ENCODE results near the gene ASCL5.

The ASCL5 gene

DNA sequence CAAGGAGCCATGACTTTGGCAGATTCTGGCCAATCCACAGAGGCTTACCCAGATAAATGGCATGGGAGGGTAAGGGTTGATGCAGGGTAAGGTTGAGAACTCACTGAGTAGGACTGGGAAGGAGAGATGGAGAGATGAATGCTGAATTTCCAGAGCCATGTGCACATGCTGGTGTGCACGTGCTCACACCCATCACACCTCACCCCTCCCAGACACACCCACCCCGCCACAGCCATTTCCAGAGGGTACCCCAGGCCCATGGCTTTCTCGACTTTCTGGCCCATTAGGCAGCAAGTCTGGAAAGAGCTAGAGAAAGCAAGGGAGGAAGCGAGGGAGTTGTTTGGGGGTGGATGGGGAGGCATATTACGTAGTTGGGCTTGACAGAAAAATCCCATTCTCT, 16.4 kb downstream of the ASCL5 start:
- no peak overlapping the region for H2AFZ ChIP-seq (ENCODE audit: low read depth, low read length)
- no peak for ATAC-seq (ENCODE audit: insufficient read depth, low read depth)
- no peaks in the 10 kb centered on the region for H3K9me3 ChIP-seq (ENCODE audit: insufficient read depth, low read length, severe bottlenecking)
- no peak overlapping the region for H3K27ac ChIP-seq (ENCODE audit: low read length)
- TF ChIP-seq, protein P1, sequence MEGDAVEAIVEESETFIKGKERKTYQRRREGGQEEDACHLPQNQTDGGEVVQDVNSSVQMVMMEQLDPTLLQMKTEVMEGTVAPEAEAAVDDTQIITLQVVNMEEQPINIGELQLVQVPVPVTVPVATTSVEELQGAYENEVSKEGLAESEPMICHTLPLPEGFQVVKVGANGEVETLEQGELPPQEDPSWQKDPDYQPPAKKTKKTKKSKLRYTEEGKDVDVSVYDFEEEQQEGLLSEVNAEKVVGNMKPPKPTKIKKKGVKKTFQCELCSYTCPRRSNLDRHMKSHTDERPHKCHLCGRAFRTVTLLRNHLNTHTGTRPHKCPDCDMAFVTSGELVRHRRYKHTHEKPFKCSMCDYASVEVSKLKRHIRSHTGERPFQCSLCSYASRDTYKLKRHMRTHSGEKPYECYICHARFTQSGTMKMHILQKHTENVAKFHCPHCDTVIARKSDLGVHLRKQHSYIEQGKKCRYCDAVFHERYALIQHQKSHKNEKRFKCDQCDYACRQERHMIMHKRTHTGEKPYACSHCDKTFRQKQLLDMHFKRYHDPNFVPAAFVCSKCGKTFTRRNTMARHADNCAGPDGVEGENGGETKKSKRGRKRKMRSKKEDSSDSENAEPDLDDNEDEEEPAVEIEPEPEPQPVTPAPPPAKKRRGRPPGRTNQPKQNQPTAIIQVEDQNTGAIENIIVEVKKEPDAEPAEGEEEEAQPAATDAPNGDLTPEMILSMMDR (IDR thresholded peaks at IDR 0.05; ENCODE audit: borderline replicate concordance, extremely low read depth, low read length, poor library complexity, severe bottlenecking), result no peak
- no peak for TF ChIP-seq EZH2 (IDR thresholded peaks at IDR 0.05; ENCODE audit: borderline replicate concordance, low read depth, low read length, severe bottlenecking)
- H3K79me2 ChIP-seq (ENCODE audit: insufficient read depth, low read length), result no peaks in the 10 kb centered on the region
- peaks cover 11% of the 10 kb centered on the region for H3K4me1 ChIP-seq (ENCODE audit: insufficient read depth, low read length)
- H3K4me3 ChIP-seq (ENCODE audit: low read depth in 1 of 2, low read length in 2 of 2), result no peak overlapping the region
- no peaks in the 10 kb centered on the region for H3K27me3 ChIP-seq (ENCODE audit: insufficient read depth, low read length, poor library complexity)
- H3K4me2 ChIP-seq (ENCODE audit: insufficient read depth, low read length), result no peak overlapping the region
- no peaks in the 10 kb centered on the region for H4K20me1 ChIP-seq (ENCODE audit: insufficient read depth, low read length)
- no peak overlapping the region for H3K9ac ChIP-seq (ENCODE audit: low read depth, low read length)
- no peak for DNase-seq
- no peaks in the 10 kb centered on the region for H3K36me3 ChIP-seq (ENCODE audit: insufficient read depth, low read length)

DNA sequence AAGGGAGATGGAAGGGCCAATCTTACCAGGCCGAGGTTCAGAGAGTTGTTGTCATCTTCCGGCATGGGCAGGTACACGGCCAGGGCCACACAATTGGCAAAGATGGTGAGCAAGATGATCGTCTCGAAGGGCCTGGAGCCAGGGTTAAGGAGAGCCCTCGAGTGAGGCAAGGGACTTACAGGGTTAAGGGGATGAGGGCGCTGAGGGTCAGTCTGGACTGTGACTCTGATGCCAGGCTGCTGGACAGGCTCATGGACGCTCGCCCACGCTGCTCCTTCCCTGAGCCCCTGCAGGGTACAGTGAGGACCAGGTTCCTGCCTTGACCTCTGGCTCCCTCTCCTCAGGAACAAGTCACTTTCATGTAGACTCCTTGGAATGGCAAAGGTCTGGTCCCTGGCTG, 16.8 kb downstream of the ASCL5 start:
- DNase-seq (no peak), ATAC-seq (ENCODE audit: insufficient read depth, low read depth) (no peak)
- Histone ChIP-seq H4K20me1 (ENCODE audit: insufficient read depth, low read length) (no peaks in the 10 kb centered on the region), H3K27me3 (ENCODE audit: insufficient read depth, low read length, poor library complexity) (no peaks in the 10 kb centered on the region), H3K36me3 (ENCODE audit: insufficient read depth, low read length) (no peaks in the 10 kb centered on the region), H3K9me3 (ENCODE audit: insufficient read depth, low read length, severe bottlenecking) (no peaks in the 10 kb centered on the region), H3K79me2 (ENCODE audit: insufficient read depth, low read length) (no peaks in the 10 kb centered on the region), H3K27ac (ENCODE audit: low read length) (no peak overlapping the region), H3K4me2 (ENCODE audit: insufficient read depth, low read length) (no peak overlapping the region), H3K4me1 (ENCODE audit: insufficient read depth, low read length) (peaks cover 11% of the 10 kb centered on the region), H3K4me3 (ENCODE audit: low read depth in 1 of 2, low read length in 2 of 2) (no peak overlapping the region), H2AFZ (ENCODE audit: low read depth, low read length) (no peak overlapping the region), H3K9ac (ENCODE audit: low read depth, low read length) (no peak overlapping the region)
- no peak for TF ChIP-seq EZH2 (IDR thresholded peaks at IDR 0.05; ENCODE audit: borderline replicate concordance, low read depth, low read length, severe bottlenecking)
- TF ChIP-seq, protein P1 (IDR thresholded peaks at IDR 0.05; ENCODE audit: borderline replicate concordance, extremely low read depth, low read length, poor library complexity, severe bottlenecking), result no peak

DNA sequence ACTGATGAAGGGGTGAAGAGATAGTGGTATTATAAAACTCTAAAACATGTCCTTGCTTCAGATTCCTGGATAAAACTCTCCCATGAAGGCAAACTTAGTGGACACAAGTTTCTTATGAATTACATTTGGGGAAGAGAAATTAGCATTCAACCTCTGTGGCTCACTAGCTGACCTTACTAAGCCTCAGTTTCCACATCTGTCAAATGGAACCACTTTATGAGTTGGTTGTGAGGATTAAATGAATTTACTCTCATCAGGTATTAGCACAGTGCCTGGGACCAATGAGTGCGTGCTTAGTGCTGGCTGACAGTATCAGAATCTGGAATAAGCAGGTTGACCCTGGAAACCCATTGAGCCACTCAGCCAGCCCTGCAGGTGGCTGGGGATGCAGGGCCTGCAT, 17.3 kb downstream of the ASCL5 start:
- Histone ChIP-seq H3K4me3 (ENCODE audit: low read depth in 1 of 2, low read length in 2 of 2) (no peak overlapping the region), H2AFZ (ENCODE audit: low read depth, low read length) (no peak overlapping the region), H3K9me3 (ENCODE audit: insufficient read depth, low read length, severe bottlenecking) (no peaks in the 10 kb centered on the region), H3K9ac (ENCODE audit: low read depth, low read length) (no peak overlapping the region), H4K20me1 (ENCODE audit: insufficient read depth, low read length) (no peaks in the 10 kb centered on the region), H3K27ac (ENCODE audit: low read length) (no peak overlapping the region), H3K79me2 (ENCODE audit: insufficient read depth, low read length) (no peaks in the 10 kb centered on the region), H3K27me3 (ENCODE audit: insufficient read depth, low read length, poor library complexity) (peaks cover 2% of the 10 kb centered on the region), H3K36me3 (ENCODE audit: insufficient read depth, low read length) (no peaks in the 10 kb centered on the region), H3K4me1 (ENCODE audit: insufficient read depth, low read length) (peaks cover 11% of the 10 kb centered on the region), H3K4me2 (ENCODE audit: insufficient read depth, low read length) (no peak overlapping the region)
- no peak for DNase-seq
- no peak for ATAC-seq (ENCODE audit: insufficient read depth, low read depth)
- no peak for TF ChIP-seq EZH2 (IDR thresholded peaks at IDR 0.05; ENCODE audit: borderline replicate concordance, low read depth, low read length, severe bottlenecking)
- TF ChIP-seq, protein P1 (IDR thresholded peaks at IDR 0.05; ENCODE audit: borderline replicate concordance, extremely low read depth, low read length, poor library complexity, severe bottlenecking), result no peak

DNA sequence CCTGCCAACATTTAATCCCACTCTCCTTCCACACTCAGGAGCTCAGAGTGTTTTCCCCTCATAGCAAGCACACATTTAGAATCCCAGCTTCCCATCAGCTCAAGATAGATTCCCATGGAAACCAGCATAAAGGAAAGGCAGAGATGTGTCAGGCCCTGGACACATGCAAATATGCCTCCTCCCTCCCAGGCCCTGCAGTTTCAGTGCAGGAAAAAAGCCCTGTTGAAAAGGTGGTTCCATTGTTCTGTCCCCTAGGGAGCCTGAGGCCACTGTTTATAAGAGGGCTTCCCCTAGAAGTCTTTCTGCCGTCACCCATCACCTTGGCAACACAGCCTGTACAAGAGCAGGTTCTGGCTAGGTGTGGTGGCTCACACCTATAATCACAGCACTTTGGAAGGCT, 18.4 kb downstream of the ASCL5 start:
- DNase-seq (no peak), ATAC-seq (ENCODE audit: insufficient read depth, low read depth) (no peak)
- no peak for TF ChIP-seq EZH2 (IDR thresholded peaks at IDR 0.05; ENCODE audit: borderline replicate concordance, low read depth, low read length, severe bottlenecking)
- TF ChIP-seq, protein P1 (IDR thresholded peaks at IDR 0.05; ENCODE audit: borderline replicate concordance, extremely low read depth, low read length, poor library complexity, severe bottlenecking), result no peak
- H3K27me3 ChIP-seq (ENCODE audit: insufficient read depth, low read length, poor library complexity), result peaks cover 4% of the 10 kb centered on the region
- no peak overlapping the region for H3K4me3 ChIP-seq (ENCODE audit: low read depth in 1 of 2, low read length in 2 of 2)
- no peaks in the 10 kb centered on the region for H3K79me2 ChIP-seq (ENCODE audit: insufficient read depth, low read length)
- no peaks in the 10 kb centered on the region for H3K9me3 ChIP-seq (ENCODE audit: insufficient read depth, low read length, severe bottlenecking)
- no peak overlapping the region for H2AFZ ChIP-seq (ENCODE audit: low read depth, low read length)
- no peak overlapping the region for H3K4me2 ChIP-seq (ENCODE audit: insufficient read depth, low read length)
- H3K9ac ChIP-seq (ENCODE audit: low read depth, low read length), result no peak overlapping the region
- H3K27ac ChIP-seq (ENCODE audit: low read length), result no peak overlapping the region
- no peaks in the 10 kb centered on the region for H3K36me3 ChIP-seq (ENCODE audit: insufficient read depth, low read length)
- peaks cover under 1% of the 10 kb centered on the region; the same call in 1 of the 2 replicates for H3K4me1 ChIP-seq (ENCODE audit: insufficient read depth, low read length)
- H4K20me1 ChIP-seq (ENCODE audit: insufficient read depth, low read length), result no peaks in the 10 kb centered on the region

Data from DND-41 (cell line).